Endothelial cell of umbilical vein (primary cell): Measurements from ENCODE around the gene SNAI3. TPM values are rescaled to one million over a fixed set of nuclear protein-coding genes. Genes with fewer than 3 reads are reported as not detected.

Experiments used
- BruUV-seq: library from RNA; stranded (reverse); fragments of 400-500 nt; replicated peaks from 2 replicates; lab custom pipeline; 2021; lab: Mats Ljungman, UMichigan
- CTCF ChIA-PET: fragments of 300-600, 350-600 bp; sonication (Branson Sonifier 250); formaldehyde crosslinking; loops from one replicate; lab custom pipeline; 2021; ENCODE audit warnings: antibody characterized with exemption, inconsistent platforms; lab: Charles Lee
- POLR2A ChIA-PET: fragments of 300-600, 350-600 bp; sonication (Branson Sonifier 250); formaldehyde crosslinking; loops from one replicate; lab custom pipeline; 2021; ENCODE audit warnings: antibody characterized with exemption, inconsistent platforms; lab: Charles Lee
- DNase-seq: peaks from one replicate; pipeline ENCODE4 v3.0.0-alpha.2; 2011; ENCODE audit warnings: low read depth, low spot score
- FAIRE-seq: peaks from 2 replicates; lab custom pipeline; 2011; peaks lifted over from hg19 to GRCh38; lab: Jason Lieb, UNC
- H2AFZ ChIP-seq: 2 replicates; pipeline ENCODE4 v1.6.0; 2012; ENCODE audit warnings: low read depth, low read length, control low read depth, inconsistent platforms
- H3K27ac ChIP-seq: 2 replicates; pipeline ENCODE4 v1.5.1; 2011; ENCODE audit warnings: low read depth, mild to moderate bottlenecking, control low read depth, low read length, moderate library complexity; ENCODE audit not compliant: insufficient read depth
- H3K27me3 ChIP-seq, 2 experiments: 2 replicates each; pipeline versions ENCODE4 v1.6.0 to v1.6.1; 2011; ENCODE audit warnings: low read length in 2 of 2, mixed read lengths in 1 of 2; ENCODE audit not compliant: control insufficient read depth in 2 of 2, insufficient read depth in 2 of 2
- H3K36me3 ChIP-seq, 2 experiments: 2 replicates in 1 of 2; 3 replicates in 1 of 2; pipeline ENCODE4 v1.5.1; 2011; ENCODE audit warnings: low read length in 2 of 2, mild to moderate bottlenecking in 1 of 2, moderate library complexity in 1 of 2; ENCODE audit not compliant: control insufficient read depth in 2 of 2, insufficient read depth in 2 of 2; ENCODE audit errors: extremely low read depth in 1 of 2
- H3K4me1 ChIP-seq: 3 replicates; pipeline ENCODE4 v1.5.1; 2011; ENCODE audit warnings: mild to moderate bottlenecking, low read length; ENCODE audit not compliant: control insufficient read depth, insufficient read depth; ENCODE audit errors: extremely low read depth
- H3K4me2 ChIP-seq: 2 replicates; pipeline ENCODE4 v1.6.1; 2011; ENCODE audit warnings: low read length, control low read depth, mixed read lengths; ENCODE audit not compliant: insufficient read depth
- H3K4me3 ChIP-seq, 3 experiments: fragments of 200-600 bp in 1 of 3; sonication (generic), shearing (Covaris generic) in 1 of 3; replicated peaks in 1 of 3; 2 replicates each; pipeline ENCODE4 v1.5.1; 2011 to 2016; ENCODE audit warnings: control low read depth in 3 of 3, low read length in 3 of 3, mild to moderate bottlenecking in 2 of 3, inconsistent platforms in 1 of 3, low read depth in 1 of 3, moderate library complexity in 1 of 3; ENCODE audit not compliant: insufficient read depth in 1 of 3
- H3K79me2 ChIP-seq: 2 replicates; pipeline ENCODE4 v1.6.0; 2012; ENCODE audit warnings: low read length, inconsistent platforms; ENCODE audit not compliant: control insufficient read depth, insufficient read depth
- H3K9ac ChIP-seq: replicated peaks from 2 replicates; pipeline ENCODE3; 2011; ENCODE audit warnings: low read length, control low read depth; ENCODE audit not compliant: insufficient read depth; ENCODE audit errors: extremely low read depth
- H3K9me1 ChIP-seq: replicated peaks from 3 replicates; pipeline ENCODE4 v1.6.0; 2011; ENCODE audit warnings: mild to moderate bottlenecking, low read length; ENCODE audit not compliant: control insufficient read depth, insufficient read depth; ENCODE audit errors: extremely low read depth
- H3K9me3 ChIP-seq: replicated peaks from 2 replicates; pipeline ENCODE4 v1.5.1; 2012; ENCODE audit warnings: low read length, inconsistent platforms; ENCODE audit not compliant: control insufficient read depth, insufficient read depth
- H4K20me1 ChIP-seq: replicated peaks from 2 replicates; pipeline ENCODE3; 2011; ENCODE audit warnings: mild to moderate bottlenecking, low read length; ENCODE audit not compliant: control insufficient read depth, insufficient read depth; ENCODE audit errors: extremely low read depth
- EZH2 ChIP-seq: IDR thresholded peaks from 2 replicates; pipeline ENCODE4 v1.6.1; 2012; ENCODE audit warnings: borderline replicate concordance, low read depth, mild to moderate bottlenecking, moderate library complexity, low read length, inconsistent platforms; ENCODE audit not compliant: severe bottlenecking
- FOS ChIP-seq: IDR thresholded peaks from 2 replicates; pipeline ENCODE4 v1.6.1; 2011; ENCODE audit warnings: mild to moderate bottlenecking, low read length, moderate library complexity, borderline replicate concordance; ENCODE audit not compliant: insufficient read depth
- GATA2 ChIP-seq: IDR thresholded peaks from 2 replicates; pipeline ENCODE4 v1.7.0; 2011; ENCODE audit warnings: low read depth, mild to moderate bottlenecking, moderate library complexity, mixed read lengths, low read length; ENCODE audit not compliant: insufficient read length, insufficient read depth
- JUN ChIP-seq: IDR thresholded peaks from 2 replicates; pipeline ENCODE4 v1.6.1; 2011; ENCODE audit warnings: borderline replicate concordance, low read depth; ENCODE audit not compliant: insufficient read length, insufficient read depth
- MAX ChIP-seq: IDR thresholded peaks from 2 replicates; pipeline ENCODE4 v1.6.1; 2011; ENCODE audit not compliant: insufficient read depth, insufficient read length
- MYC ChIP-seq: IDR thresholded peaks from one replicate; pipeline ENCODE4 v1.6.1; 2011; ENCODE audit warnings: mild to moderate bottlenecking, low read depth, low read length
- POLR2A ChIP-seq: IDR thresholded peaks from 2 replicates; pipeline ENCODE4 v1.6.1; 2012; ENCODE audit warnings: low read depth, mild to moderate bottlenecking, control low read depth, low read length
- POLR2AphosphoS5 ChIP-seq: IDR thresholded peaks from 2 replicates; pipeline ENCODE4 v1.6.1; 2012; ENCODE audit warnings: low read depth, mild to moderate bottlenecking, control low read depth, low read length, moderate library complexity; ENCODE audit not compliant: insufficient read depth
- dilution Hi-C: fragments of 300-500 bp; cut with MboI; formaldehyde crosslinking; loops from one replicate; pipeline ENCODE4 v1.15.0; 2019; ENCODE audit warnings: low sequenced_read_pairs; ENCODE audit not compliant: extremely low pct_ligation_motif_present
- intact Hi-C: fragments of 100-400 bp; cut with micrococcal nuclease; formaldehyde crosslinking; loops from one replicate; pipeline ENCODE4 v1.10.0; 2022
- polyA plus RNA-seq, 4 experiments: library from polyadenylated mRNA; depleted of rRNA in 3 of 4; stranded (reverse) in 3 of 4; unstranded in 1 of 4; fragments of >200 nt; gene quantifications; 2 replicates each; pipeline versions ENCODE4 v1.2.1 to v1.2.3, GENCODE V29; 2011 to 2012; ENCODE audit warnings: missing spikeins in 1 of 4
- total RNA-seq: library from RNA; stranded (reverse); gene quantifications from 2 replicates; pipeline ENCODE4 v1.2.3, GENCODE V29; 2021
- TF ChIP-seq, protein P1 (sequence below), 2 donors: IDR thresholded peaks; 1 replicate in 1 of 2; 2 replicates in 1 of 2; pipeline ENCODE4 v1.5.1; 2011; ENCODE audit warnings: low read length in 2 of 2, mild to moderate bottlenecking in 2 of 2, moderate library complexity in 2 of 2, control low read depth in 1 of 2, inconsistent platforms in 1 of 2, low read depth in 1 of 2; ENCODE audit not compliant: insufficient read depth in 1 of 2; ENCODE audit errors: extremely low read depth in 1 of 2

Gene SNAI3
- total and polyA plus RNA-seq, 2 donors (not counting 3 experiments of a cell fraction or from before 2014, with no cell fraction given) = 0.30 to 0.31 TPM

- no peak for FAIRE-seq
- H2AFZ ChIP-seq = no peak overlapping the region
- no peaks in the 10 kb centered on the region for H4K20me1 ChIP-seq
- H3K4me3 ChIP-seq = no peak overlapping the region
- H3K4me1 ChIP-seq = no peaks in the 10 kb centered on the region
- no peaks in the 10 kb centered on the region for H3K9me1 ChIP-seq
- H3K9ac ChIP-seq = no peak overlapping the region
- TF ChIP-seq JUN (no peak), POLR2A (no peak), MYC (no peak), EZH2 (no peak), POLR2AphosphoS5 (no peak), FOS (no peak), MAX (no peak), GATA2 (no peak)
- TF ChIP-seq, protein P1, sequence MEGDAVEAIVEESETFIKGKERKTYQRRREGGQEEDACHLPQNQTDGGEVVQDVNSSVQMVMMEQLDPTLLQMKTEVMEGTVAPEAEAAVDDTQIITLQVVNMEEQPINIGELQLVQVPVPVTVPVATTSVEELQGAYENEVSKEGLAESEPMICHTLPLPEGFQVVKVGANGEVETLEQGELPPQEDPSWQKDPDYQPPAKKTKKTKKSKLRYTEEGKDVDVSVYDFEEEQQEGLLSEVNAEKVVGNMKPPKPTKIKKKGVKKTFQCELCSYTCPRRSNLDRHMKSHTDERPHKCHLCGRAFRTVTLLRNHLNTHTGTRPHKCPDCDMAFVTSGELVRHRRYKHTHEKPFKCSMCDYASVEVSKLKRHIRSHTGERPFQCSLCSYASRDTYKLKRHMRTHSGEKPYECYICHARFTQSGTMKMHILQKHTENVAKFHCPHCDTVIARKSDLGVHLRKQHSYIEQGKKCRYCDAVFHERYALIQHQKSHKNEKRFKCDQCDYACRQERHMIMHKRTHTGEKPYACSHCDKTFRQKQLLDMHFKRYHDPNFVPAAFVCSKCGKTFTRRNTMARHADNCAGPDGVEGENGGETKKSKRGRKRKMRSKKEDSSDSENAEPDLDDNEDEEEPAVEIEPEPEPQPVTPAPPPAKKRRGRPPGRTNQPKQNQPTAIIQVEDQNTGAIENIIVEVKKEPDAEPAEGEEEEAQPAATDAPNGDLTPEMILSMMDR (IDR thresholded peaks at IDR 0.05; ENCODE audit: extremely low read depth in 1 of 2, insufficient read depth in 1 of 2, low read depth in 1 of 2, low read length in 2 of 2) = no peak
- dilution Hi-C loops = no loop called here
- intact Hi-C loops = no loop called here
- POLR2A ChIA-PET = no interaction called here
- no peak for DNase-seq
- no peak overlapping the region for H3K4me2 ChIP-seq
- CTCF ChIA-PET = interaction anchor here (1.2 to 4.1 kb wide), 2 partner anchors 15 to 20 kb away, joined by 4 to 19 read pairs; no protein-coding TSS in a partner anchor
- no peaks in the 10 kb centered on the region for H3K9me3 ChIP-seq
- no peaks in the 10 kb centered on the region for H3K27me3 ChIP-seq
- no TSS peak for BruUV-seq
- H3K36me3 ChIP-seq = peaks cover 20 to 83% of the 10 kb centered on the region in 2 experiments
- H3K79me2 ChIP-seq = no peaks in the 10 kb centered on the region
- no peak overlapping the region for H3K27ac ChIP-seq
These were observed 35.8 kb upstream of the SNAI3 start for GRCh38 chr16:88721815-88722755.
